Activated CD4-positive, alpha-beta T cell treated with anti-CD3 and anti-CD28 coated beads for 48 hours (primary cell): ENCODE data around the gene NRTN.
"Not testable (repeated sequence)": the region's sequence is repeated elsewhere in the genome, so short reads cannot be mapped to it uniquely, and the experiment has no call there.

Source experiments
- DNase-seq: peaks from one replicate; pipeline ENCODE4 v3.0.0-alpha.2; 2020

NRTN gene

GRCh38 chr19:5839065-5840017 lies 34.5 kb downstream of the NRTN start, which contains the start of gene FUT6:
Gene FUT6 (minus strand): TSS chr19:5839702. CDS start chr19:5832567, 7,135 bp downstream.
- DNase-seq: no peak

GRCh38 chr19:5841735-5842111 lies 36.9 kb downstream of the NRTN start:
- DNase-seq: not testable (repeated sequence)

- no peak for DNase-seq
These were observed 38.5 kb downstream of the NRTN start for GRCh38 chr19:5843295-5843927.

GRCh38 chr19:5844456-5845433 lies 39.9 kb downstream of the NRTN start:
- DNase-seq: no peak

GRCh38 chr19:5847846-5848245 lies 43.0 kb downstream of the NRTN start:
- DNase-seq: not testable (repeated sequence)

- DNase-seq: not testable (repeated sequence)
These were observed 43.8 kb downstream of the NRTN start for GRCh38 chr19:5848621-5849020.

- DNase-seq: no peak
These were observed 45.3 kb downstream of the NRTN start for GRCh38 chr19:5850189-5850588.

- DNase-seq: no peak
These were observed 46.0 kb downstream of the NRTN start for GRCh38 chr19:5850743-5851293.

GRCh38 chr19:5851302-5851701 lies 46.4 kb downstream of the NRTN start, which contains the start of gene FUT3:
Gene FUT3 (minus strand): TSS chr19:5851449.
- DNase-seq: no peak

- DNase-seq: not testable (repeated sequence)
These were observed 49.3 kb downstream of the NRTN start for GRCh38 chr19:5854121-5854520.

GRCh38 chr19:5855151-5855550 lies 50.3 kb downstream of the NRTN start:
- not testable (repeated sequence) for DNase-seq

GRCh38 chr19:5857203-5858081 lies 52.6 kb downstream of the NRTN start:
- DNase-seq: no peak

- DNase-seq: no peak
These were observed 58.3 kb downstream of the NRTN start for GRCh38 chr19:5863030-5863665.

- no peak for DNase-seq
These were observed 59.3 kb downstream of the NRTN start for GRCh38 chr19:5864013-5864720.

- no peak for DNase-seq
These were observed 60.0 kb downstream of the NRTN start for GRCh38 chr19:5864725-5865486.

GRCh38 chr19:5865772-5866171 lies 60.9 kb downstream of the NRTN start:
- DNase-seq: no peak

- no peak for DNase-seq
These were observed 62.6 kb downstream of the NRTN start for GRCh38 chr19:5867201-5868136.

GRCh38 chr19:5870986-5871394 lies 66.1 kb downstream of the NRTN start:
- no peak for DNase-seq
